ENCODE measurements around the gene COQ10B. TPM values are rescaled to one million over a fixed set of nuclear protein-coding genes. Genes with fewer than 3 reads are reported as not detected.

Gene COQ10B
- polyA plus RNA-seq, 3 donors, result 15.6 to 20.3 (median 15.9) TPM

Other genes starting within 250 kb of the COQ10B start
- 10 to 100 TPM; 10.1 to 16.0 (median 11.5) TPM for gene ANKRD44, start 142.8 kb upstream of the COQ10B start, polyA plus RNA-seq (ENCODE audit: insufficient read length in 3 of 3)
- 100 to 1,000 TPM; 514 to 635 (median 564) TPM for gene SF3B1, start 18.5 kb upstream of the COQ10B start, polyA plus RNA-seq (ENCODE audit: insufficient read length in 3 of 3)
- 100 to 1,000 TPM; 602 to 701 (median 616) TPM for gene HSPD1, start 46.3 kb downstream of the COQ10B start, polyA plus RNA-seq (ENCODE audit: insufficient read length in 3 of 3)
- 100 to 1,000 TPM; 214 to 298 (median 286) TPM for gene HSPE1, start 46.8 kb downstream of the COQ10B start, polyA plus RNA-seq (ENCODE audit: insufficient read length in 3 of 3)
- gene MOB4, start 62.5 kb downstream of the COQ10B start, polyA plus RNA-seq (ENCODE audit: insufficient read length in 3 of 3), result 10 to 100 TPM; 39.7 to 56.6 (median 41.6) TPM
- 10 to 100 TPM; 17.2 to 18.6 (median 17.4) TPM for gene RFTN2, start 222.0 kb downstream of the COQ10B start, polyA plus RNA-seq (ENCODE audit: insufficient read length in 3 of 3)

Data from renal cortex interstitium (tissue), 3 donors.